HG02759 (cell line): ENCODE results near the gene DOK4.

Experiments
- ATAC-seq: cut with Tn5 transposase; IDR thresholded peaks from one replicate; pipeline ENCODE4 v1.9.1; 2021; ENCODE audit warnings: mild to moderate bottlenecking, moderate library complexity; ENCODE audit not compliant: unreplicated experiment

DOK4 gene

DNA sequence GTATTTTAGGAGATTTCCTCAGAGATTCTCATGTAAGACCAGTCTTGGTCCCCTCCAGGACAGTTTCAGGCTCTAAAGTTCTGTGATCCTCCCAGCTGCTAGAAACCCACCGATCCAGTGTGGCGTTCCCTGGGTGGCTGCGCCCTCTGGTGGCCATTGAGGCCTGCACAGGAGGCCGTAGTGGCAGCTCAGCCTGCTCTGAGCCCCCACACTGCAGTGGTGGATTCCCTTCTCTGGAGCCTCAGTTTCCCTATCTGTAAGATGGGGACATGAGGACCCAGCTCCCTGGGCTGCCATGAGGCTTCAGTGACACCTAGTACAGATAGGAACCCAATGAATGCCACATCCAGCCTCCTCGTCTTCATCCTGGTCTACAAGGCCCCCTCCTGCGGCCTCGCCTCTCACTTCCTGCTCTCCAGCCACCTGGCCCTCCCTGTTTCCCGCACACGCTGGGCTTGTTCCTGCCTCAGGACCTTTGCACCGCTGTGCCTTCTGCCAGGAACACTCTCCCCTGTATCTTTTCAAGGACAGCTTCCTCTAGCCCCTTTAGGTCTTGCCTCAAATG lies 33.6 kb upstream of the DOK4 start:
- ATAC-seq, result peak; percentile 72

DNA sequence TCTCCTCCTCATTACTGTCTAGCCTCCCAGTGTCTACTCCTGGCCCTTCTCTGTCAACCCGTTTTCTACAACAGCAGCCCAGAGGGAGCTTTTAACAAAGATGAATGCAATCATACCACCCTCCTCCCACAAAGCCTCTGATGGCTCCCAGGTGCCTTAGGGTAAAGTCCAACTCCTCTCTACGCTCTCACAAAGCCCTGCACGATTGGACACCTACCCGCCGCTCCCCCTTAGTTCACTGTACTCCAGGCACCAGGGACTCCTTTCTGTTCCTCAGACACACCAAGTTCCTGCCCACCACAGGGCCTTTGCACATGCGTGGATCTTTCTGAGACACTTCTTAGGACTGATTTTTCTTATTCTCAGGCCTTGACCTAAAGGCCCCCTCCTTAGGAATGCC lies 32.6 kb upstream of the DOK4 start:
- no peak for ATAC-seq

DNA sequence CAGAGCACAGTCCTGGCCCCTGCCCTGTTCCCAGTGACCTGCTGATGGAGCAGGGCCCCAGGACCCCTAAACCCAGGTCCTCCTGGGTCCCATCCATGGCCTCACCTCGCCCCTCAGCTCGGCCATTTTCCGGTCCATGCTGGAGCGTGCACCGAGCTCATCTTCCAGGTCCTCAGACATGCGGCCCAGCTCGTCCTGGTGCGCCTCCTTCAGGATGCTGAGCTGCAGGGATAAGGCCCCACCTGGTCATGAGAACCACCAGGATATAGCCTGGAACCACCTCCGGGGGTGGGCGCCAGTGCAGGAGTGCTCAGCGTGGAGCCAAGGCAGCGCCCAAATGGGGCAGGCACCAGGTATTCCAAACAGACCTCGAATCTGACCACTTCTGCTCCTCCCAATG lies 32.2 kb upstream of the DOK4 start:
- no peak for ATAC-seq

DNA sequence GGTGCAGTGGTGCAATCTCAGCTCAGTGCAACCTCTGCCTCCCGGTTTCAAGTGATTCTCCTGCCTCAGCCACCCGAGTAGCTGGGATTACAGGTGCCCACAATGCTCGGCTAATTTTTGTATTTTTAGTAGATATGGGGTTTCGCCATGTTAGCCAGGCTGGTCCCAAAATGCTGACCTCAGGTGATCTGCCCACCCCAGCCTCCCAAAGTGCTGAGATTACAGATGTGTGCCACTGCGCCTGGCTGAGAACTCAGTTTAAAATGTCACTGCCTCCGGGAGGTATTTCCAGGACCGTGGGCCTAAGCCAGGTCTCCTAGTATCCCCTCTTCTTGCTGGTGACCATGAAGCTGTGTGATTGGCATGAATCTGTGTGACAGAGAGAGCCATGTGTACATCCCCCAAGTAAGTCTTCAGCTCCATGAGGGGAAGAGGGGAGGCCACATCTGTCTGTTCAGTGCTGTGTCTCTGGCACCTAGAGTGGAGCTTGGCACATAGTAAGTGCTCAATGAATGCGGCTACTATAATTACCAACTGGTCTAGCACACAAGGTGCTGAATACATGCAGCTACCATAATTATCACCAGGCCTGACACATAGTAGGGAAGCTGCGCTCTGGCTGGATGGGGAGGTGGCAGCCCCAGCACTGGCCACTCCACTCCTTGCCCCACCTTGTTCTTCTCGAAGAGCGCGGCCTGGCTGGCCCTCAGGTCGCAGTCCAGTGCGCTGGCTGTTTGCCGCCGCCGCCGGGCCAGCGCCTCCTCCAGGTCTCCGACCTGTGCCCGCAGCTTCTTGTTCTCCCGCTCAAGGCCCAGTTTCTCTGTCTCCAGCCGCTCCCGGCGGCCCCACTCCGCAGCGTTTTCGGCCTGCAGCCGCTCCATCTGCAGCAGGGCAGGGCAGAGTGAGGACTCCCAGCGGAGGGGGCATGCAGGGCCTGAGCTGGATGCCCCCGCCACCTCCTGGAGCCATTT lies 31.4 kb upstream of the DOK4 start:
- ATAC-seq, result no peak

DNA sequence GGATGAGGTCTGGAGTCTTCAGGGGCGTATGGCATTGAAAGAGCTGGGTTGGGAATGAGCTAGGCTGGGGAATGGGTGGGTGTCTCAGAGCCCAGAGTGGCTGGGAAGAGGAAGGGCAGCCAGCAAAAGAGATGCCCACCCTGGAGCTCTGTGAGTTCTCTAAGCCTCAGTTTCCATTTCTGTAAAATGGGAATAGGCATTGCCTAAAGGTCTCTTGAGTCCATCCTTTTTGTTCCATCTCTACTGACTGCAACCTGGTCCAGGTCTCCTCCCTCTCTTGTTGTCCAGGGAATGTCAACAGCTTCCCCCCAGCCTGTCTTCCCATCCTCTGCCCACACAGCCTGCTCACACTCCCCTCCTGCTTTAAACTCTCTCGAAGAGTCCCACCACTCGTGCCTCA lies 30.5 kb upstream of the DOK4 start:
- no peak for ATAC-seq

- ATAC-seq, result no peak
Observed at GRCh38 chr16:57516176-57516725, 30.0 kb upstream of the DOK4 start.

GRCh38 chr16:57514791-57515600 lies 28.7 kb upstream of the DOK4 start:
- ATAC-seq, result no peak

DNA sequence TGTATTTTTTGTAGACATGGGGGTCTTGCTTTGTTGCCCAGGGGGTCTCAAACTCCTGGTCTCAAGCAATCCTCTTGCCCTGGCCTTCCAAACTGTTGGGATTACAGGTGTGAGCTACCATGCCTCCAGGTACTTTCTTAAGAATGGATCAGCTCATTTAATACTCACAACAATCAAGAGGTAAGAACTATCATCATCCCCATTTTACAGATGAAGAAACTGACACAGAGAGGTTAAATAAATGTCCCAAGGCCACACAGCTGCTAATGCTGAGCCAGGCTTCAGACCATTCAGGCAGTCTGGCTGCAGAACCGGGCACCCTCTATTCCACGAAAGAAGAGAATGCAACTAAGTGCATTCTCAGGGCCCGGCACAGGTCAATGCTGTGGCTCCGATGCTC lies 28.1 kb upstream of the DOK4 start:
- no peak for ATAC-seq

DNA sequence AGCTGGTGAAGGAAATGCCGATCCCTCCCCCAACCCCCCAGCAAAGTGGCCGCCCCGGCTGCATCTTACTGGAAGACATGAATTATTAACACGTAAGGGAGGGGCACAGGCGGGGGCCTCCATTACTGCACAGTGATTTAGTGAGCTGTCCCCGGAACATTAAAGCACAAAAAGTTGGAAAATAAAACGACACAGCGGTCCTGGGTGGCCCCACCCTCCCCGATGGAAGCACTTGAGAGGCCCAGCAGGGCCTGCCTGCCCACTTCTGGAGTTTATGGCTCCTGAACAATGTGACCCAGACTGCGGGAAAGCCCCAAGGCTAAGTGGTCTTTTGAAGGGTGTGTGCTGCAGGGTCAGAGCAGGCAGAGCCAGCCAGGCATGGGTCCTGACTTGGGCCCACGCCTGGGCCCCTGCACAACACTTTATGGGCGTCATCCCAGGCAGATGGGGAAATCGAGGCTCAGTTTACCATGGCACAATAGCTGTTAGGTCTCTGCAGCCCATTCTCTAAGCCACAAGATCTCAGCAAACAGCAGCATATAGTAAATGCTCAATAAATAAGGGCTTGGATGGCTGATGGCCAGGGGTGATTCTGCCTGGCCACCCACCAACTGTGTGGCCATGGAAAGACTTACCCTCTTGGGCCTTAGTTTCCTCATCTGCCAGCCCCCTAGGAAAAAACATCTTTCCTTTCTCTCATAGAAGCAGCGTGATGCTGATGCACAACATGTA lies 27.2 kb upstream of the DOK4 start:
- ATAC-seq, result no peak

- ATAC-seq, result no peak
Observed at GRCh38 chr16:57512296-57513001, 26.2 kb upstream of the DOK4 start.

DNA sequence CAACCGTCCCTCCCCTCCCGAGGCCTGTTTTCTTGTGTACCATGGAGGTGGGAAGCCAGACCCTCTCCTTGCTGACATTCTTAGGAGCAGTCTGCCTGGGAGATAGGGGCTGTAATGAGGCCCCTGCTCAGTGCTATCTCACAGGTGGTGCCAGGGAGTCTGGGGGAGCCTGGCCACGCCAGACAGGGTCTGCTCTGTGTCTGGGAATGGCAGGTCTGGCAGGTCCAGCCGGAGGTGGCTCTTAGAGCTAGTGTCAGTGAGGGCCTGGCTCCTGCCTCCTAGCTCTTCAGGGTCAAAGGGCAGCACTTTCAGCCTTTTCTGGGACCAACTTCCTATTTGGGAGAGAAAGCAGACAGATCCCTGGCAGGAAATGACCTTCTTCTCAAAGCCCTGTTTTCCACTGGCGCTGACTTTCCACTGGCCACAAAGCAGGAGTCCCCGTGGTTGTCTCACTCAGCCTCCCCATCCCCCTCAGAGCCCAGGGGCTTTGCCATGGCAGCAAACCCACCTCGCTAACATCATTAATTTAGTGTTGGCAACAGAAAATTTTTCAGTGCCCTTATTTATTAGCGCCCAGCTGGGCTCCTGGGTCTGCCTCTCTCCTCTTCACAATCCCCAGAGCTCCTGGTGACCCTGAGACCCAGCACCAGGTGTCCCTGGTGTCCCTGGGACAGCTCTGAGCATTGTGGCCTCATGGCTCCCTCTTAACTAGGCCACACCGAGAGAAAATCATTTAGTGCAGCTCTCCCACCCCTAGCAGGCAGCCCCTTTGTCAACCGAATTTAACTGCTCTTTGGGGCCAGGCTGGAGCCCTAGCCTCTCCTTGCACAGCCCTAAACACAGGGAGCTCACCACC lies 24.0 kb upstream of the DOK4 start:
- no peak for ATAC-seq

- ATAC-seq, result no peak
Observed at GRCh38 chr16:57509231-57509923, 23.1 kb upstream of the DOK4 start.

DNA sequence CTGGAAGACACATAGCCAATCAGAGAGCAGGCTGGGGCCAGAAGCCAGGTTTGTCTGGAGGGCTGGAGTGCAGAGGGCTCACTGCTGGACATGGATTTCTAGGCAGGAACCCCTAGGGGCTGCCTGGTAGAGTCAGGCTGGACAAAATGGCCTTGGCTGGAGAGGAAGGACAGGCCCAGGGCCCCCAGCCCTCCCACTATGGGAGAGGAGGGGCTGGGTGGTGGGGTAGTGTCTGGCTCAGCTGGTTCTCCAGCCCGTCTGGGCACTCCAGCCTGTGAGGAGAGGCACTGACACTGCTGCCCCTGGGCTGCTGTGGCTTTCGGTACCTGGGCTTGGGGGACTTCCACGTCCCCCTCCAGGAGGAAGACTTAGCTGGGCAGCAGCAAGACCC lies 21.7 kb upstream of the DOK4 start:
- no peak for ATAC-seq

DNA sequence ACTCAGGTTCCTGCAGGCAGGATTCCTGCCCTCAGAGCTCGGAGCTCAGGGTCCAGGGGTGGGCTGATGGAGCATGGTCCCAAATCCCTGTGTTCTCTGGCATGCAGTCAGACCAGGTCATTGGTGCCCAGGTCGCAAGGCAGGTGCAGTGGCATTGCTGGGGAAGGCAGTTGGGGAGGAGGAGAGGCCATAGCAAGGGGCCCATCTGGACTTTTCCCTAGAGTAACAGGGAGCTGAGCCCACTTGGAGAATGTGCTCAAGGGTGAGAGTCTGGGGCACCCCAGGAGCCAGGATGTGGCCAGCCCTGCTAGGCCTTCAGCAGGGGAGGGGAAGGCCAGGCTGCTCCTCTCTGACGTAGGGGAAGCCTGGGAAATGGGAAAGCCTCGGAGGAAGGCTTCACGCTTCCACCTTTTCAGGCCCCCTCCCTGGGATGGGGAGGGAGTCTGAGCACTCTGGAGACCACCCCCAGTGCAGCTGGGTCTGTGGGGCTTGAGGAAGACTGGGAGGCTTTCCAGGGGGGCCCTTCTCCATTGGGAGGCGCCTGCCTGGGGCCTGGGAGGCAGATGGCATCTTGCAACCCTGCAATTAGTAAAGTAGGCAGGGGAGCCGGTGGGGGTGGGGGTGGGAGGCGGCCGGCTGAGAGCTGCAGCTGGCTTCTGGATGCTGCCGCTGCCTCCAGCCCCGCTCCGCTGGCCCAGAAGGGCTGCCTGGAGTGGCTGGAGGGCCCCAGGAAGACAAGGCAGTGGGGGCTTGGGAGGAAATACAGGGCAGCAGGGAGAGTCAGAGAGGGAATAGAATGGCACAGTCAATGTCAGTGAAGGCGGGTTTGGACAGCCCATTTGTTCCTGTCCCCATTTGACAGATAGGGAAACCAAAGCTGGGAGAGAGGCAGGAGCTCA lies 21.1 kb upstream of the DOK4 start:
- ATAC-seq, result no peak

DNA sequence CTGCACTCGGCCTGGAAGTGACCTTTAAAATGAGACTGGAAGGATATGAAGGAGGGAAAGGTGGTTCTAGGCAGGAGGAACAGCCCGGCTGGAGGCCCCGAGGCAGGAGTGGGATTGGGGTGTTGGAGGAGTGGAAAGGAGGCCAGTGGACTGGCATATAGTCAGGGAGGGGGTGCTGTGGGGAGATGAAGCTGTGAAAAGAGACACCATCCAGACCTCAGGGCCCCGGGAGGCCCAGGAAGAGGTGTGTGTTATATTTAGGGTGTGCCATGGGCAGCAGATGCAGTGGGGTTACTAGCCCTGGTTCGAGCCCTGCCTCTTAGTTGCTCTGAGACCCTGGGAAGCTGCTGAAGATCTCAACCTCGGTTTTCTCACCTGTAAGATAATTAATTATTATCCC lies 18.9 kb upstream of the DOK4 start:
- ATAC-seq, result no peak

GRCh38 chr16:57504491-57504890 lies 18.2 kb upstream of the DOK4 start:
- no peak for ATAC-seq

DNA sequence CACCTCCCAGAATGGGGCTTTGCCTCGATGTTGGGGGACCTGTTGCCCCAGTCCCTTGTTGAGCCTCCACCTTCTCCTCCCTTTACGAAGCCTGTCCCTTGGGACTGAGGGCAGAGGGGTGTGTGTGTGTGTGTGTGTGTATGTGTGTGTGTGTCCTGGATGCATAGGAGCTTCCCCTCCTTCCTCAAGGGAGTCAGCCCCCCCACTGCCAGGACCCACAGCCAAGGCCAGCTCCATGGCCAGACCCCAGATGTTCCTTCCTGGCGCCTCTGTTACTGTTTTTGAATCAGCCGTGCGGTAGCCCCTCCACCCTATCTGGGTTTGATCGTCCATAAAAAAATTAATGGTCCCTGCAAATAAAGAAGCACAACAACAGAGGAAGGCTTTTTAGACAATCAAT lies 17.7 kb upstream of the DOK4 start:
- no peak for ATAC-seq

- no peak for ATAC-seq
Observed at GRCh38 chr16:57503366-57503765, 17.1 kb upstream of the DOK4 start.
